IPS-NIHi11 (cell line): ENCODE measurements around the gene MRPL12.

ENCODE experiments used
- DNase-seq: peaks from one replicate; pipeline ENCODE4 v3.0.0; 2012; ENCODE audit warnings: mixed read lengths, low spot score

Gene MRPL12

GRCh38 chr17:81682565-81683207 lies 20.5 kb upstream of the MRPL12 start:
- no peak for DNase-seq

GRCh38 chr17:81683208-81683583 lies 20.0 kb upstream of the MRPL12 start:
- DNase-seq, result no peak

- peak; percentile 100 for DNase-seq
Measured at GRCh38 chr17:81683584-81684441, 19.4 kb upstream of the MRPL12 start, which contains the start of the genes ARL16 and HGS. ARL16 (minus strand) TSS chr17:81683797; CDS start chr17:81683753, 44 bp downstream. HGS (plus strand) TSS chr17:81684011; CDS start chr17:81684067, 56 bp downstream.

- DNase-seq, result no peak
Measured at GRCh38 chr17:81684442-81684911, 18.7 kb upstream of the MRPL12 start.

DNA sequence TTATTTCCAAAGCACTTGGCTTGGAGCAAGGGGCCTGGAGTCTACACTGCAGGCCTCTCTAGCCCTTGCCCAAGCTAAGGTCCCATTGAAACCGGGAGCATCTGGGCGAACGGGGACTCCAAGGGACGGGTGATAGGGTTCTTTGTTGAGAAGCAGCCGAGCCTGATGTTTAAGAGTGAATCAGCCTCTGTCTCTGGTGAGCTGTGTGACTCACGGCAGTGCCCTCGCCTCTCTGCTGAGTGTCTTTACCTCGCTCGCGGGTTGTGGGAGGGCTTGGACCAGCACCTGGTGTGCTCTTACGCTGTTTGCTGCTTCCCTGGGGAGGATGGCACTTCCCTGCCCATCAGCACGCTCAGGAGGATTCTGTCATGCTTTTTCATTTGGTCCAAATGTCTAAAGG lies 18.1 kb upstream of the MRPL12 start:
- no peak for DNase-seq

DNA sequence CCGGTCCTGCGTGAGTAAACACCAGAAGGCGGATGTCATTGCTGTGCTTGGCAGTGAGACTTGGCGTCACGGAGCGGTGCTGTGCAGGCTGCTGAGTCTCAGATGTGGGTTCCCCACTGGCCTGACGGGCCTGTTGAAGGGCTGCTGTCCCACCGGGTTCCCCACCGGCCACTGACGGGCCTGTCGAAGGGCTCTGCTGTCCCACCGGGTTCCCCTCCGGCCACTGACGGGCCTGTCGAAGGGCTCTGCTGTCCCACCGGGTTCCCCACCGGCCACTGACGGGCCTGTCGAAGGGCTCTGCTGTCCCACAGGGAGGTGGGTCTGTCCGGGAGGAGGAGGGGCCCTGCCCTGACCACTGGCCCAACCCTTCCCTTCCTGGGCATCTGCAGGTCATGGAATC lies 16.6 kb upstream of the MRPL12 start:
- no peak for DNase-seq

- peak; percentile 11 for DNase-seq
Measured at GRCh38 chr17:81687770-81688541, 15.2 kb upstream of the MRPL12 start.

DNA sequence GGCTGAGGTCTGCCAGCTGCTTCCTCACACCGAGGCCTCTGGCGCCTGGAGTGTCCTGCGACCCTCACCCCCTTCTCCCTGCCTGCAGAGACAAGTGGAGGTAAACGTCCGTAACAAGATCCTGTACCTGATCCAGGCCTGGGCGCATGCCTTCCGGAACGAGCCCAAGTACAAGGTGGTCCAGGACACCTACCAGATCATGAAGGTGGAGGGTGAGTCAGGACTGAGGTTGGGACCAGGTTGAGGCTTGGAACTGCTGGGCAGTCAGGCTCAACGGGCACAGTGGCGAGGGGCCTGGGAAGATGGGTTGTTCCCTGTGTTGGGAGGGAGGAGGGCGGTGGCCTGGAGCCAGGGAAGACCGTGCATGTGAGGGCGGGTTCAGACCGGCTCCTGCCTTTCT lies 14.6 kb upstream of the MRPL12 start:
- DNase-seq, result no peak

GRCh38 chr17:81690066-81690465 lies 13.1 kb upstream of the MRPL12 start:
- DNase-seq, result peak; percentile 9

- no peak for DNase-seq
Measured at GRCh38 chr17:81690549-81690948, 12.6 kb upstream of the MRPL12 start.

DNA sequence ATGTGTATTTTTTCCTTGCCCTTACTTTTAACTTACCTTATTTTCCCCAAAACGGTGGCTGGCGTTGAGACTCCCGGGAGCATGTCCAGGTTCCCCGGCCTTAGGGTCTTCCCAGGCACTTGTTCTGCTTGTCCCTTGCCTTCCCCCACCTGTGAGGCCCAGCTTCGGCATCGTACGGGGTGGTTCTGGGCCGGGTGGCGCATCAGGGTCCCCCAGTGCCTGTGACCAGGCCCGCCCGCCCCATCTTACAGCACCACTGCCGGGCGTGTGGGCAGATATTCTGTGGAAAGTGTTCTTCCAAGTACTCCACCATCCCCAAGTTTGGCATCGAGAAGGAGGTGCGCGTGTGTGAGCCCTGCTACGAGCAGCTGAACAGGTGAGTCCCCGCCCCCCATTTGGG lies 12.0 kb upstream of the MRPL12 start:
- DNase-seq, result peak; percentile 9

GRCh38 chr17:81691608-81692007 lies 11.6 kb upstream of the MRPL12 start:
- no peak for DNase-seq

- DNase-seq, result peak; percentile 79
Measured at GRCh38 chr17:81693509-81694210, 9.5 kb upstream of the MRPL12 start.

- DNase-seq, result no peak
Measured at GRCh38 chr17:81694810-81695209, 8.4 kb upstream of the MRPL12 start.

DNA sequence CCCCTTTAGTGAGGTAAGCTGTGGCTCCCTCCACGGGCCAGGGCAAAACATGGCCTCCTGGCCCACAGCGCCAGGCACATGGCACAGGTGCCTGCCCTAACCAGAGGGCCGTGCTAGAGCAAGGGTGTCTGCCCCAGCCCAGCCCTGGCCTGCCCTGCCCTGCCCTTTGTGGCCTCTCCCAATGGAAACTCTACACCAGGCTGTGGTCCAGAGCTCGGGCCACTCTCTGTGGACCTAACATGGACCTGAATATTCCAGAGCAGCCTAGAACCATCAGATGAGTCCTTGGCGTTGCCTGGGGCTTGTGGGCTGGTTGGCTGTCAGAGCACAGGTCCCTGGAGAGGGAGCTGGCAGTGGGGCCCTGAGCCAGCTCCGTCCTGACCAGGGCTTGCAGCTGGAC lies 8.0 kb upstream of the MRPL12 start:
- DNase-seq, result no peak

DNA sequence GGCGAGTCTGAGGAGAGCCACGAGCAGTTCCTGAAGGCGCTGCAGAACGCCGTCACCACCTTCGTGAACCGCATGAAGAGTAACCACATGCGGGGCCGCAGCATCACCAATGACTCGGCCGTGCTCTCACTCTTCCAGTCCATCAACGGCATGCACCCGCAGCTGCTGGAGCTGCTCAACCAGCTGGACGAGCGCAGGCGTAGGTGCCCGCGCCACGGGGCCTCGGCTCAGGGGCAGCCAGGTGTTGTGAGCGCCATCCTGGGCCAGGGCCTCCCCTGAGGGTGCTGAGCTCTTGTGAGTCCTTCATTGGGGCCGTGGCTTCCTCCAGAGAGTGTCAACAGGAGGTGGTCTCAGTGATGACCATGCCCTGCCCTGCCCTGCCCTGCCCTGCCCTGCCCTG lies 7.4 kb upstream of the MRPL12 start:
- no peak for DNase-seq

- no peak for DNase-seq
Measured at GRCh38 chr17:81696218-81696941, 6.8 kb upstream of the MRPL12 start.

- DNase-seq, result no peak
Measured at GRCh38 chr17:81697261-81698044, 5.7 kb upstream of the MRPL12 start.

DNA sequence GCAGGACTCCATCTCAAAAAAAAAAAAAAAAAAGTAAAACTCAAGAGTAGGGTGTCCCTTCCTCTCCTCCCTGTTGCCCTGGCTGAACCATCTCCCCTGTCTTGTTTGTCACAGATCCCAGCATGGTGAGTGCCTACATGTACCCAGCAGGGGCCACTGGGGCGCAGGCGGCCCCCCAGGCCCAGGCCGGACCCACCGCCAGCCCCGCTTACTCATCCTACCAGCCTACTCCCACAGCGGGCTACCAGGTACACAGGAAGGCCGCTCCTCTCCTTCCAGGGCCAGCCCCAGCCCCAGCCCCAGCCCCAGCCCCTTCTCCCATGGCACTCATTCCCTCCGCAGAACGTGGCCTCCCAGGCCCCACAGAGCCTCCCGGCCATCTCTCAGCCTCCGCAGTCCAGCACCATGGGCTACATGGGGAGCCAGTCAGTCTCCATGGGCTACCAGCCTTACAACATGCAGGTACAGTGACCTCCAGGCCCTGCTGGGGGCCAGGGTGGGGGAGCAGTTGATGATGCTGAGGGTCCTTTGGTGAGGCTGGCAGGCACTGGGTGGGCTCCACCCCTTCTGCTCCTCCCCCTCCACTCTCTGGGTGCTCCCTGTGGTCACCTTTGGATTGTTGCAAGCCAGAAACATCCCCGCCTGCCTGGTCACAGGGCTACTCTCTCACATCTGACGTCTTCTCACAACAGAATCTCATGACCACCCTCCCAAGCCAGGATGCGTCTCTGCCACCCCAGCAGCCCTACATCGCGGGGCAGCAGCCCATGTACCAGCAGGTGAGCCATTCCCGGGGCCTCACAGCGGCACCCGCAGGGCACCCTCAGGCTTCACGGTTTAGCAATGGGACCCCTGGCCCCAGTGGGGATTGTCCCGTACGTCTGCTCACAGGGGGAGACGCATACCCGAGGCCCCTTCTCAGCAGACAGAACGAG lies 2.5 kb upstream of the MRPL12 start:
- no peak for DNase-seq
